NCI-H187 treated with DMSO at 0.1 percent for 48 hours (cell line): ENCODE results near the gene MROH2A.
"Not testable (repeated sequence)": the region's sequence is repeated elsewhere in the genome, so short reads cannot be mapped to it uniquely, and the experiment has no call there.

Experiments used
- DNase-seq: peaks from one replicate; lab custom pipeline; 2025; lab: John Stamatoyannopoulos, UW

MROH2A gene

GRCh38 chr2:233778030-233778429 is at the start of gene MROH2A:
Gene MROH2A (plus strand): TSS chr2:233778330. CDS start chr2:233779359, 1,029 bp downstream.
- DNase-seq, result no peak

GRCh38 chr2:233728723-233729301 is 49.3 kb upstream of the MROH2A start, which contains the start of gene UGT1A3:
Gene UGT1A3 (plus strand): TSS chr2:233729042. CDS start chr2:233729127, 85 bp downstream.
- DNase-seq, result no peak

GRCh38 chr2:233736868-233737653 is 41.1 kb upstream of the MROH2A start:
- not testable (repeated sequence) for DNase-seq

- DNase-seq, result no peak
These were observed 37.3 kb upstream of the MROH2A start for GRCh38 chr2:233740870-233741269.

- no peak for DNase-seq
These were observed 34.5 kb upstream of the MROH2A start for GRCh38 chr2:233743464-233744259.

- no peak for DNase-seq
These were observed 32.9 kb upstream of the MROH2A start for GRCh38 chr2:233745073-233745755.

- DNase-seq, result not testable (repeated sequence)
These were observed 32.3 kb upstream of the MROH2A start for GRCh38 chr2:233745838-233746237.

- DNase-seq, result no peak
These were observed 31.5 kb upstream of the MROH2A start for GRCh38 chr2:233746475-233747282.

GRCh38 chr2:233747283-233747544 is 30.9 kb upstream of the MROH2A start:
- DNase-seq, result no peak

- DNase-seq, result not testable (repeated sequence)
These were observed 27.4 kb upstream of the MROH2A start for GRCh38 chr2:233750689-233751088.

- DNase-seq, result not testable (repeated sequence)
These were observed 26.7 kb upstream of the MROH2A start for GRCh38 chr2:233751212-233752009.

GRCh38 chr2:233754872-233755611 is 23.1 kb upstream of the MROH2A start:
- DNase-seq, result no peak

GRCh38 chr2:233756429-233757081 is 21.6 kb upstream of the MROH2A start:
- no peak for DNase-seq

- no peak for DNase-seq
These were observed 20.0 kb upstream of the MROH2A start for GRCh38 chr2:233758141-233758540.

- no peak for DNase-seq
These were observed 19.3 kb upstream of the MROH2A start for GRCh38 chr2:233758849-233759248.

GRCh38 chr2:233760043-233760442 is 18.1 kb upstream of the MROH2A start, which contains the start of gene UGT1A1:
Gene UGT1A1 (plus strand): TSS chr2:233760270. CDS start chr2:233760288, 18 bp downstream.
- no peak for DNase-seq

- DNase-seq, result no peak
These were observed 16.9 kb upstream of the MROH2A start for GRCh38 chr2:233761040-233761769.

GRCh38 chr2:233764264-233764663 is 13.9 kb upstream of the MROH2A start:
- DNase-seq, result no peak

- no peak for DNase-seq
These were observed 13.4 kb upstream of the MROH2A start for GRCh38 chr2:233764761-233765160.
